ENCODE data around the gene SLC6A5. TPM values are rescaled to one million over a fixed set of nuclear protein-coding genes. Genes with fewer than 3 reads are reported as not detected.

SLC6A5 gene
- total and polyA plus RNA-seq, 2 of the 8 experiments (the other 6 are each of a cell fraction or from before 2014, with no cell fraction given) = not detected

DNA sequence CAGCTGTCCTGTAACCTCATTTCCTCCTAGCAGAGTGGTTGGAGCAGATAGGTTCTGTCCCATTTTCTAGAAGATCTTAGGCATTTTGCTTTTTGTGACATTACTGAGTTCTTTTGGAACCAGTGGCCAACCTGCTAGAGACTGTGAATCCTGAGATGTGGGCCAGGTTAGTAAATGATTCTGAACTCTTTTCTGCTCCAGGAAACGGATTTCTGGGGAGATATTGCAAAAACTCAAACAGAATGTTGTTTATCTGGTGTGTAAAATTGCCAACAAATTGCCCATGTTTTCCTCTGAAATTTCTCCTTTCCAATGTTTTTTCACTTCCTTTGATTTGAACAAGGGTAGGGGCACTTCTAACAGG is 32.7 kb downstream of the SLC6A5 start:
- H3K27me3 ChIP-seq (replicated peaks in 1 of 4; ENCODE audit: control insufficient read depth in 3 of 4, extremely low read depth in 1 of 4, insufficient read depth in 3 of 4, low read length in 3 of 4) = no peaks in the 10 kb centered on the region
- no peak overlapping the region for H2BK5ac ChIP-seq (ENCODE audit: low read depth, low read length)
- 76% methylated on average over 1 of the region's 1 CpG; no CpG with 5 or more reads in 1 of the 2 experiments for WGBS, 2 experiments (ENCODE audit: extremely low coverage in 1 of 2, insufficient coverage in 1 of 2, insufficient read length in 1 of 2, insufficient replicate concordance in 2 of 2, low coverage in 1 of 2, low lambda C conversion rate in 2 of 2, missing lambda C conversion rate in 1 of 2)
- no peaks in the 10 kb centered on the region; a peak in 1 of 4 replicates for H3K9me3 ChIP-seq (ENCODE audit: insufficient read depth in 2 of 2, low read depth in 1 of 2, low read length in 1 of 2)
- H3K79me2 ChIP-seq (ENCODE audit: control insufficient read depth in 1 of 2, insufficient read depth in 2 of 2, low read length in 2 of 2) = no peaks in the 10 kb centered on the region
- no peaks in the 10 kb centered on the region for H4K20me1 ChIP-seq (replicated peaks in 1 of 2; ENCODE audit: control insufficient read depth in 1 of 2, insufficient read depth in 2 of 2, low read length in 2 of 2)
- no peak overlapping the region for H4K5ac ChIP-seq (ENCODE audit: insufficient read length, low read depth, low read length)
- H3K56ac ChIP-seq (replicated peaks; ENCODE audit: insufficient read length, low read depth, low read length) = no peak overlapping the region
- DNase-seq (ENCODE audit: low read depth in 1 of 2, low spot score in 2 of 2) (no peak), FAIRE-seq (no peak)
- H3K14ac ChIP-seq (ENCODE audit: insufficient read length) = no peak overlapping the region
- no peaks in the 10 kb centered on the region for H3K23me2 ChIP-seq (ENCODE audit: low read depth, low read length)
- no peaks in the 10 kb centered on the region for H3K36me3 ChIP-seq (ENCODE audit: control insufficient read depth in 2 of 4, insufficient read depth in 4 of 4, low read length in 3 of 4)
- H3K4ac ChIP-seq (replicated peaks; ENCODE audit: insufficient read length, low read depth, low read length) = no peak overlapping the region
- no peak overlapping the region for H3K23ac ChIP-seq (ENCODE audit: insufficient read length)
- H3K9ac ChIP-seq (replicated peaks in 1 of 4; ENCODE audit: extremely low read depth in 1 of 4, low read depth in 3 of 4, low read length in 3 of 4) = no peak overlapping the region
- H3K18ac ChIP-seq (ENCODE audit: extremely low read depth, low read length) = no peak overlapping the region
- no peak overlapping the region for H2AK5ac ChIP-seq (ENCODE audit: low read depth, low read length)
- H3K4me3 ChIP-seq (ENCODE audit: extremely low read depth in 1 of 4, insufficient read depth in 2 of 4, low read depth in 3 of 4, low read length in 4 of 4) = no peak overlapping the region
- H4K8ac ChIP-seq (ENCODE audit: extremely low read depth, insufficient read depth, low read length) = no peak overlapping the region
- ChIA-PET CTCF (ENCODE audit: partially characterized antibody) (interaction anchor here (1.7 kb wide), 1 partner anchor 135 kb away, joined by 3 read pairs; no protein-coding TSS in a partner anchor), POLR2A (ENCODE audit: partially characterized antibody) (no interaction called here)
- H2BK120ac ChIP-seq (replicated peaks; ENCODE audit: low read depth, low read length) = no peak overlapping the region
- H2BK15ac ChIP-seq (ENCODE audit: low read length) = no peak overlapping the region
- no peak overlapping the region for H2BK20ac ChIP-seq (ENCODE audit: low read length)
- no peak overlapping the region for H3K4me2 ChIP-seq (ENCODE audit: insufficient read depth in 1 of 2, low read depth in 2 of 2, low read length in 2 of 2)
- no peak overlapping the region for H2AFZ ChIP-seq (ENCODE audit: low read length)
- H3K4me1 ChIP-seq (replicated peaks in 1 of 4; ENCODE audit: control insufficient read depth in 3 of 4, insufficient read depth in 4 of 4, low read length in 3 of 4) = peaks cover 0 to 5% (median 2%) of the 10 kb centered on the region in 4 experiments; a peak in 3 of 7 replicates
- no peak overlapping the region for H3K27ac ChIP-seq (ENCODE audit: low read depth, low read length)
- no peak overlapping the region for H2BK12ac ChIP-seq (ENCODE audit: low read depth, low read length)
- no peak overlapping the region for H4K91ac ChIP-seq (replicated peaks; ENCODE audit: insufficient read length, low read length)
- no peaks in the 10 kb centered on the region for H3K79me1 ChIP-seq (ENCODE audit: low read depth, low read length)
- TF ChIP-seq, protein P1, sequence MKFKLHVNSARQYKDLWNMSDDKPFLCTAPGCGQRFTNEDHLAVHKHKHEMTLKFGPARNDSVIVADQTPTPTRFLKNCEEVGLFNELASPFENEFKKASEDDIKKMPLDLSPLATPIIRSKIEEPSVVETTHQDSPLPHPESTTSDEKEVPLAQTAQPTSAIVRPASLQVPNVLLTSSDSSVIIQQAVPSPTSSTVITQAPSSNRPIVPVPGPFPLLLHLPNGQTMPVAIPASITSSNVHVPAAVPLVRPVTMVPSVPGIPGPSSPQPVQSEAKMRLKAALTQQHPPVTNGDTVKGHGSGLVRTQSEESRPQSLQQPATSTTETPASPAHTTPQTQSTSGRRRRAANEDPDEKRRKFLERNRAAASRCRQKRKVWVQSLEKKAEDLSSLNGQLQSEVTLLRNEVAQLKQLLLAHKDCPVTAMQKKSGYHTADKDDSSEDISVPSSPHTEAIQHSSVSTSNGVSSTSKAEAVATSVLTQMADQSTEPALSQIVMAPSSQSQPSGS (IDR thresholded peaks at IDR 0.05; ENCODE audit: low read length) = no peak
- TF ChIP-seq, protein P2, sequence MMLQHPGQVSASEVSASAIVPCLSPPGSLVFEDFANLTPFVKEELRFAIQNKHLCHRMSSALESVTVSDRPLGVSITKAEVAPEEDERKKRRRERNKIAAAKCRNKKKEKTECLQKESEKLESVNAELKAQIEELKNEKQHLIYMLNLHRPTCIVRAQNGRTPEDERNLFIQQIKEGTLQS (IDR thresholded peaks at IDR 0.05; ENCODE audit: insufficient read depth, low read depth, low read length) = no peak
- TF ChIP-seq, protein P3, sequence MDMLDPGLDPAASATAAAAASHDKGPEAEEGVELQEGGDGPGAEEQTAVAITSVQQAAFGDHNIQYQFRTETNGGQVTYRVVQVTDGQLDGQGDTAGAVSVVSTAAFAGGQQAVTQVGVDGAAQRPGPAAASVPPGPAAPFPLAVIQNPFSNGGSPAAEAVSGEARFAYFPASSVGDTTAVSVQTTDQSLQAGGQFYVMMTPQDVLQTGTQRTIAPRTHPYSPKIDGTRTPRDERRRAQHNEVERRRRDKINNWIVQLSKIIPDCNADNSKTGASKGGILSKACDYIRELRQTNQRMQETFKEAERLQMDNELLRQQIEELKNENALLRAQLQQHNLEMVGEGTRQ (IDR thresholded peaks at IDR 0.05; ENCODE audit: low read length) = no peak
- no peak for TF ChIP-seq CHD1 (IDR thresholded peaks at IDR 0.05; ENCODE audit: low read depth, low read length)
- TF ChIP-seq JUND (IDR thresholded peaks at IDR 0.05; ENCODE audit: low read length) = no peak
